Limb (tissue), 2 donors: Measurements from ENCODE around the gene KRT33A.
"Not testable (repeated sequence)": the region's sequence is repeated elsewhere in the genome, so short reads cannot be mapped to it uniquely, and the experiment has no call there.

ENCODE experiments used
- DNase-seq, 2 donors: peaks; one replicate each; pipeline ENCODE4 v3.0.0-alpha.2; 2016; ENCODE audit errors: extremely low spot score in 2 of 2

Gene KRT33A

DNA sequence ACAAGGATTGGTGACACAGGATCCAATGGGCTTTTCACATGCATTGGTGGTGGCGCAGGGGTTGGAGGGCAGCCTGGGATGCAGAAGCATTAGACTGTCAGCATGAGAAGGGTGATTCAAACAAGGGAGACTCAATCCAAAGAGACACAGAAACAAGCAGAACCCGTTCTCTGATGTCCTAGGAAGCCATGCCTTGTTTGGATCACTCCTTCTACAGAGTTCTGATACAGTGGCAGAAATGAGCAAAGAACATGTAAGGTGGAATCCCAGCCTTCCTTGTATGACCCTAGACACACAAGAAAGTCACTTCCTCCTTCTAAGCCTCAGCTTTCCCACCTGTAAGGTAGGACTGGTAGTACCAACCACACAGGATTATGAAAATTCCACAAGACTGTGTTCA is 13.3 kb upstream of the KRT33A start:
- no peak for DNase-seq

DNA sequence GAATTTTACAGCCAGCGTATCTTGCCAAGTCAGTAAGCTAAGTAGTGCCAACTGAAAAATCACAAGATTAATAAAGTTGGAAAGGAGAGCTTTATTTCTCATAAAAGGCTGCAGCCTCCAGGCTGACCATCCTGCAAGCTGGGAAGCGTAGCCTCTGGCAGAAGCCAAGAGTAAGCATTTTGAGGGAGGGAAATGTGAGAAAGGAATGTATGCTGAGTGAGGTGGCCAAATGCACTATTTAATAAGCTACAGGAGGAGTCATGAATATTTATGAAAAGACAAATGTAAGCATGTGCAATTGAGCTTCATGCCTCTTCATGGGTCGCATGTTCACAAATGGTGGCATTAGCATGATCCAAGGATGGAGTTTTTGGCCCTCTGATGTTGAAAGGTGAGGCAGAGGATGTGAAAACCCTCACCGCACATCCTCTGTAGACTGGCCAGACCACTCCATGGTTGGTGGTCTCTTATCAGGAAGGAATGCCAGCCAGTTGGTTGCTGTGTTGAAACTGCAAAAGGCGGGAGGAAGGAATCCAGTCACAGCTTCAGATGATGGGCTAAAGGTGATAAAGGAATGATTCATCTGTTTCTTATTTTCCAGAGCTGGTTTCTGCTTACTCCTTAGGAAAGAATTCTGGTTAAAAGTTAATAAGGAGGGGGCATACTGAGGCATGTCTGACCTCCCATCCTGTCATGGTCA is 9.8 kb upstream of the KRT33A start:
- DNase-seq, result no peak

DNA sequence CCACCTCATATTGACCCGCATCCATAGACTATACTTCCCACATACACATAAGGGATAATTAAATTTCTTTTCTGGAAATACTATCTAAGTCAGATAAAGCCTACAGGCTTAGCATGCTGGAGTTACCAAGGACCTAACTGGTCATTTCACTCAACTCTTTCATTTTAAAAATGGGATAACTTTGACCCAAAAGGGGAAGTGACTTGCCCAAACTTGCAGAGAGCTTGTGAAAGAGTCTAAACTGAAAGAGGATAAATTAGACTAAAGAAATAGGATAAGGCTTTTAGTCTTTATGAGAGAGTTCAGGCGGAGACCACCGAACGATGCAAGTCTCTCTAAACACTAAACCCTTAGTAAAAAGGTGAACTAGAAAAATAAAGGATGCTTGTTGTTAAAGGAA is 3.9 kb upstream of the KRT33A start:
- DNase-seq, result no peak

DNA sequence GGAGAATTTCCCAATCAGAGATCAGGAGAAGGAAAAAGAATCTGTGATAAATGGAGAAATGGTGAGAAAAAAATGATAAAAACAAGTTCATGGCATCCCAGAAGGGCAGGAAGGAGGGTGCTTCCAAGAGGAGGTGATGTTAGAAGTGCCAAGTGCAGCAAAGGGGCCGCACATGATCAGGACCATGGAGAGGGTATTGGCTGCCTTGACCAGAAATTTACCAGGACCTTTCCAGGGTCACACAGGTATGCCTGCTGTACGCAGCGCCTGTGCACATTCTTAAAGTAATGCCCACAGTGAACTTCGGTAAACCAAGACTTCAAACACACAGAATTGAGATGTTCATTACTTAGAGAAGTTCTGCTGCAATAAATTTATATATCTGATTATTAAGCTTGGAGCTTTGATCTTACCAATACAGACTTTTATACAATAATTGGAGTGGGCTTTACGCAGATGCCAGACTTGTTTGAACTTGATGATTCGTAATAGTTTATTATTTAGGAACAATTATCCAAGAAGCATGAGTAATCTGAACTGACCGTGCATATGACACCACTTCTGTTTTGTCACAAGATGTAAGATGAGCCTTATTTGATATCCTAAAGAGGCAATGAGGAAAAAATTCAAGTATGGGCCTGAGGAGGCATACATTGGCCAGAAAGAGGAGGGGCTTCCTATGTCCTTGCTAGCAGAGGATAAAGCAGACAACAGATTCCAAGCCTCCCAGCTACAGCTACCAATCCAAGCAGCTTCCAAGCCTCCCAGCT is 2.2 kb upstream of the KRT33A start:
- DNase-seq, result no peak

DNA sequence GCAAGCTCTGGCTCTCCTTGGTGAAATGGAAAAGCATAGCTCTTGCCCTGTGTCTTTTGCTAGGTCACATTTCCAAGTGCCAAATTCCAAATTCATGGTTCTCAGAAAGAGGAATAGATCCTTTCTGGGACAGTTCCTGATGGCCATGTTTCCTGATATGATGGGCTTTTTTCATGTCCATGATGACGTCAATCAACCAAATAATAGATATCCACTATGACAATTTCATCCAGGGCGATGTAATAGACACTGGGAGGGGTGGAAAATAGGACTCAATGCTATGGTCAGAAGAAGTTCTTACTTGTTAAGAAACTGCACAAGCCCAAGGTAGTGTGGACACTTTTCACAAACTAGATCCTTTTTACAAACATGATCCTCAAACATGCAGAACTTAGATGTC is 549 bp upstream of the KRT33A start:
- no peak for DNase-seq

DNA sequence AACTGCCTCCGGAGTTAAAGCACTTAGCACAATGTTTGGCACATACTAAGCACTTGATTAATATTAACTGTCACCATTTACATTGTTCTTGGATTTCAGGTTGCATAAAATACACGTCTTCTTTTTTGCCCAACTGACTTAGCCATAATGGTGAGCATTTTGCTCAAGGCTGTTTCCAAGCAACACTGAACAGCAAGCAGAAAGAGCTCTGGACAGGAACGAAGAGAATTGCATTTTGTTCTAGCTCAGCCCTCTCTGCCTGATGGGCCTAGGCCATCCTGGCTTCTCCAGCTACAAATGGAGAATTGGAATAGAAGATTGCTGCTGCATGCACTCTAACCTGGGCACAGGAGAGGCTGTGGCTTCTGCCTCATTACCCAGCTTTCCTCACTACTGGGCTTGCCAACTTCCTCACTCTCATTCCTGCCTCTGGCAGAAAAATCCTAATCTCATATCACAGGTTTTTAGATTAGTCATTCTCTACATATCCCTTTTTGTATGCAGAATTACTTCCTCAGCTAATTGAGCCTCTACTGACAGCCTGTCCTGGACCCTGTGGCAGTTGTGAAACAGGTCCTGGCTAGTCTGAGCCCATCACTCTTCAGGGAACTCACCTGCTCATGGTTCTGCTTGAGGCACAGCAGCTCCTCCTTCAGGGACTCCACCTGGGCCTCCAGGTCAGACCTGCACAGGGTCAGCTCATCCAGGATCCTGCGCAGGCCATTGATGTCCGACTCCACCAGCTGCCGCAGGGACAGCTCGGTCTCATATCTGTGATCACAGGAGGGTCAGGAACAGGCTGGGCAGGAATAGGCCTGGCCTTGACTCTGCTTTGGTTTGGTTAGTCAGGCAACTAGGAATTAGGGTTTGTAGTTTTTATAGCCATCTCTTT is 2.5 kb downstream of the KRT33A start:
- no peak for DNase-seq

DNA sequence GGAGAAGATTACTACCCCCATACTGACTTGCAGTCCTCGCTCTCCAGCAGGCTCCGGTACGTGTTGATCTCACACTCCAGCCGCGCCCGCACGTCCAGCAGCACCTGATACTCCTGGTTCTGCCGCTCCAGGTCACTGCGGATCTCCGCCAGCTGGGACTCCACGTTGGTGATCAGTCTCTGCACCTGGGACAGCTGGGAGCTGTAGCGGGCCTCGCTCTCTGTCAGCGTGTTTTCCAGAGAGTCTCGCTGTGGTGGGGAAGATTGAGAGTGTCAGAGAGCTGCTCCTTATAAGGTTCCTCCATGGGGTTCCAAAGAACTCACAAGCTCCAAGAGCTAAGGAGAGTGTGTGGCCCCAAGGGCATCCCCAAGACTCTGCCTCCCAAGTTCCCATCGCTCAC is 4.2 kb downstream of the KRT33A start:
- DNase-seq, result not testable (repeated sequence)

DNA sequence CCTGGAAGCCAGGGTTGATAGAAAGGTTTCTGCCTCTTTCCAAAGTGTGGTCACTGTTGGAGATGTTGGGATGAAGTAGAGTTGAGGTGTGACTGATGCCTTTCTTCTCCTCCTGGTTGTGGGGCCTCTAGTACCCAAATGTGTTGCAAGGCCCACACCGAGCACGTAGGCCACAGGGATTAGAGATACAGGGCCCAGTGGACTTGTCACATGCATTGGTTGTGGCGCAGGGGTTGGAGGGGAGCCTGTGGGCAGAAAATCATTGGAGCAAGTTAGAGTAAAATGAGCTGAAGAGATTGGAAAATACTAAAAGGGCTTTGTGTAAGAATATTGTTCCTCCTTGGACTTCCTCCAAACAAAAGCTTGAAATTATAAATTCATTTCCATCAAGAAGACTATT is 4.6 kb downstream of the KRT33A start:
- no peak for DNase-seq

DNA sequence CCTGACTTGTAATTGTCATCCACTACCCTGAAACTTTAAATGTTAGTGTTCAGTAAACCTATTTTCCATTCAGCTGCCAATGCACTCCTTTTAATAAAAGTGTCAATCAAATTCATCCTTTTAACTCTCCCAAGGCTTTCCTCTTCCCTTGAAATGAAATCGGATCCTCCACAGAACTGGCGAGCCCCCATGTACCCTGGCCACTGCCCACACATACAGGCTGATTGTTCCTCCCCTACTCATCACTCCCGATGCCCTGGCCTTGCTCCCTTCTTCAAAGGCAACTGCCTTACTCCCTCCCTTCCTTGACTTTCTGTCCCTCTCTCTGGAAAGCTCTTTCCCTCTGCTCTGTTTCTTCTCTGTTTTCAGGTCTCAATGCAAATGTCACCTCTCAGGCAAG is 7.6 kb downstream of the KRT33A start:
- no peak for DNase-seq

DNA sequence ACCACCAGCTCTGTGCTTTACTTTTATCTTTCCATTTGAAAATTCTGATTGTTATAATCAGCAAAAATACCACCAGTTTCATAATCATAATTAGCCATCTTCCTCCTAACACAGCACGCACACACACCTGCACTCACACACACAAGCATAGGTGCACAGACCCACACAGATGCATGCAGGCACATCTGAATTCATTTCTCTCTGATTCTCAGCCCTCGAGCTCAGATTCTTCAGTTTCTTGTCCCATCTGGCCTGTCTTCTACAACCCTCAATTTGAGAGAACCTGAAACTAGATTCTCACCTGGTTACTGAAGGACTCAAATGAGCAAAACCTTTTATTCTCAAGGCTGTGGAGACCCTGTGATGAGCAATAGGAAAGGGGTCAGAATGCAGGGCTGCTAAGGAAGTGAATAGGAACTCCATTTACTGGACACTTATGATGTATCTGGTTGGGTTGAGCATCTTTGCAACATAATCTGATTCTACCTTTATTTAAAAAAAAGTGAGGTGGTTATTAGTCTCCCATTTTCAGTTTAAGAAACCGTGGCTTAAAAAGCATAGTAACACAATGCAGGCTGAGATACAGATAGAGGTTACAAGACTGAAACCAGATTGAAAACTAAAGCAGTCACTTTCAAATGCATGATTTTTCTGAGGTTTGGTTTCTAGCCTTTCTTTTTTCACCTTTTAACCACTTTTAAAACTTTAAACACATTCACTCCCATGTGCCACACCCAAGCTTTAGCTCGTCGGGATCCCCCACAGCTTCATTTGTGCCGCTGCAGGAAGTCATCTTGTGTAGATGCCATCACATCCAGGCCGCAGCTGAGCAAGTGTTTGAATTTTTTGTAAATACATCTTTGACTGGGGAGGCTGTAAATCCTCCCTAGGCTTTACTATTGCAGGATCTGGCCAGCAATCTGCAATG is 9.4 kb downstream of the KRT33A start:
- DNase-seq, result no peak

DNA sequence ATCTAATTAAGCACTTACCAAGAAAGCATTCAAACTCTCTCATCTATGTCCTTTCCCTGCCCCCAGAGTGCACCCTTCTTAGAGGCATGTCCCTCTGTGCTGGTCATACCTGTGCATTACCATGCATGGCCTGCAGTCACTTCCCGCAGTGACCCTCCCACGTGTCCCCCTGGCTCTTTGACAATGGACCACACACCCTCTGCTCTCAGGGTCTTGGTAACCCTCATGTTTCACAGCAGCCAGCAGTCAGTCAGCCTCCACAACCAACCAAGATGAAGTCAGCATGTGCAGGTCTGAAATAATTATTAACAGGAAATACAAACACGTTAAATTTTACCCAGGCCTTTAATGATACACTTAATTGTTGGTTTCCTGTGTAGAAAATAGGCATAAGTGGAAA is 10.1 kb downstream of the KRT33A start:
- DNase-seq, result no peak

DNA sequence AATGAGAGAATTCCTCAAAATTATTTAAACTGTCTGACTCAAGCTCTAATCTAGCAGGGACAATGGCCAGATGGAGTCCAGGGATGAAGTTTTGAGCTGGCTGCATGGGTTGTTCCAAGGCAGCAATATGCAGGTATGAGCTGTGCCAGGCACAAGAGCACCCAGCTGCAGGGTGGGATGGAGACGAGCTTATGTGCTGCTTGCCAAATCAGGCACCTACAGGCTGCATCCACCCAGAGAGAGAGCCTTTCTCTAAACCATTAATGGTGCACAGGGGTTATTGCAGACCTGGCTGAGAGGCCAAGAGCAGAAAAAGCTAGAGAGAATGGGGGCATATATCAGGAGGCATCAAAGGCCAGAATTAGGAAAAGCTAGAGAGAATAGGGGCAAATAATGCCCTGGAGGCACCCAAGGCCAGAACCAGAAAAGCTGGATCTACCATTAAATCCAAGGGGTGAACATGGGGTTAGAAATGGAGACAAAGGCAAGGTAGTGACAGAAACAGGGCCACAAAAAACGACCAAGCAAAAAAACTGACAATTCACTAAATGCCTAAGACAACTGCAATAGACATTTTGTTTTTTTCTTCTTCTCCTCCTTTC is 11.0 kb downstream of the KRT33A start:
- DNase-seq, result no peak

DNA sequence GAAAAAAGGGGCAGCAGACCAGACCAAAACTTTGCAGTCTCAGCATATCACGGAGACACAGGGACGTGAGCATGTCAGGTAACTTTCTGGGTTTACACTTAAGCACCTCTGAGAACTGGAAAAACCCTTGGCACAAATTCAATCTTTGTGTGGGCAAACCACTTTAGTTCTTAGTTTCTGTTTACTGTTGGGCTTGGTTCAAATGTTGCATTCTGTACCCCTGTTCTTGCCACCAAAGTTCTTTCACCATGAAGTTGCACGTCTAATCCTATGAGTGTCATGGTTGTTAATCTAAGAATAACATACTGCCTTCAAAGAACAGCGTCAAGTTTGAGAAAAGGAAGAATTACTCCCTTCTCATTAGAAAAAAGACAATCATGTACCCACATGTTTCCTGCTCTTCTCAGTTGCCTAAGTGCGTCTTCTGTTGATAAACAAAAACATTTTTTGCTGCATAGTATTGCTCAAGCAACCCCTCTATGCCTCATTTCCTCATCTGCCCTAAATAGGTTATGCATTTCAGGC is 11.6 kb downstream of the KRT33A start:
- no peak for DNase-seq

DNA sequence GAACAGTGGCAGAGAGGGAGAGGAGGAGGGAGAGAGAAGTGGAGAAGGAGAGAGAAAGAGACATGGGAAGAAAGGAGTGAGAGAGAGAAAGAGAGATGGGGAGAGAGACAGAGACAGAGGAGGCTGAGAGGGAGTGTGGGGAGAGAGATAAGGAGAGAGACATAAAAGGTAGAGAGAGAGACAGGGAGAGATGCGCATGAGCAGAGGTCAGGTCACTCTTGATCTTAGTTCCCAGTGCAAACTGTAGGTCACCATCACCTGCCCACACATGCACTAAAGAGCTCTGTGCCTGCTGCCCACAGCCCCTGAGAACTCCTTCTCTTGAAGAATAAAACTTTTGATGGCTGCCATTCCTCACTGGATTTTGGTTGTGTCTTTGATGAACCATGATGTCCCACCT is 14.9 kb downstream of the KRT33A start:
- no peak for DNase-seq

DNA sequence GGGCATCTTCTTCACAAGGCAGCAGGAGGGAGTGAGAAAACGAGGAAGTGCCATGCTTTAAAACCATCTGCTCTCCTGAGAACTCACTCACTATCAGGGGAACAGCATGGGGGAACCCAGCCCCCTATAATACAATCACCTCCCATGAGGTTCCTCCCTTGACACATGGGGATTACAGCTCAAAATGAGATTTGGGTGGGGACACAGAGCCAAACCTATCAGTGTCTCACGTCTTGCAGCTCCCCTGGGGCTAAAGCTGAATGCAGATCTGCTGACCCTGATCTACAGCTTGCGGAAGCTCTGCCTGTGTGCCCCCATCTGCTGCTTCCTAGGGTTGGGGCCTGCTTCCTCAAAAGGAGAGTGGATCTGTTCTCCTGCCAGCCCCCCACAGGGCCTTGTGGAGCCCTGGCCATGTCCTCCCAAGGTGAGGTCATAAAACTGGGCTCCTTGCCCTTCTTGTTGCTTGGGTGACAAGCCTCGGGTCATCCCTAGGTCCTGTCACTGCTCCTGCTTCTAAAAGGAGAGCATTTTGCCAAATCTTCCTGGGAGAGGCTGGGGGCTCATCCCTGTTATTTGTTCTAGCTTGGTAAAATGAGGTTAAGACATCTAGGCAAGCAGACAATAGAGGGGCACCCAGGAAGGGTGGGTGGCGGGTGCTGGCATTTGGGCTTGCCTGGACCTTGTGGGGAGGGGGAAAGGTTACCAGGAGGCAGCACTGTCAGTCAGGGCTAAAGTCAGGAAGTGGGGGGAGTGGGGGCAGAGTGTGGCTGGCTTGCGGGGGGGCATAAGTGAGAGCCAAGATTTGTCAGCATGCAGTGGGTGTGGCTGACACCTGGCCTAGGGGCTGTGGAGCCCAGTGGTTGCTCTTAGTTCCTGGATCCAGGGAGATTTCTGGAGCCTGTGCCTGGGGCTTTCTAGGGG is 16.0 kb downstream of the KRT33A start:
- DNase-seq, result no peak

DNA sequence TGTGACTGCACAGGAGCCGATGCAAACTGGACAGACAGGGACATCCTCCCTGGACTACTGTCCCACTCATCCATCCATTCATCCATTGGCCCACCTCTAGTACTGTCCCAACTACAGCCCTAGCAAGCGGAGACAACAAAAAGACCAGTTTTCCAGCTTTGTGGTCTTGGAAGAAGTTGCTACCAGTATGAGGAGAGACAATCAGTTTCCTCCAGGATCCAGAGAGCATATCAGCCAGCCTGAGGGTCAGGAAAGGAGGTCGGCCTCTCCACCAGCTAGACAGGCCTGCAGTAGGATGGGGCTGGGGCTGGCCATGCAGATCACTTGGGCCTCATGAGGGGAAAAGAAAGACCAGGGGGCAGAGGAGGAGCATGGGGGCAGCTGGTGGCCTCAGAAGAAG is 16.8 kb downstream of the KRT33A start:
- DNase-seq, result no peak

DNA sequence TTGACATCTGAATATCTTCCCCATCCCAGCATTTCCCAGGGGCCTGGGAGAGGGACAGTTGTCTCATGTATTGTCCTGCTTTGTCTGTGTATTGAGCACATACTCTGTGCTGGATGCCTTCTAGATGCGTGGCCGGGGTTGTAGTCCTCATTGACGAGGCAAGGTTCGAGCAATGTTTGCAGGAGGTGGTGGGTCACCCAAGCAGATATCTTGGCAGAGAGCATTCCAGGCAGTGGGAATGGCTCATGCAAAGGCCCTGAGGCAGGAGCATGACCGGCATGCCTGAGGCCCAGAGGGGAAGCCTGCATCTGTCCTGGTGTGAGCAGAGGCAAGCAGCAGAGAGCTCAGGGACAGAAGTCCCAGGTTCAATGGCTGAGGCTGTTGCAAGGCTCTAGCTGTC is 17.5 kb downstream of the KRT33A start:
- no peak for DNase-seq

DNA sequence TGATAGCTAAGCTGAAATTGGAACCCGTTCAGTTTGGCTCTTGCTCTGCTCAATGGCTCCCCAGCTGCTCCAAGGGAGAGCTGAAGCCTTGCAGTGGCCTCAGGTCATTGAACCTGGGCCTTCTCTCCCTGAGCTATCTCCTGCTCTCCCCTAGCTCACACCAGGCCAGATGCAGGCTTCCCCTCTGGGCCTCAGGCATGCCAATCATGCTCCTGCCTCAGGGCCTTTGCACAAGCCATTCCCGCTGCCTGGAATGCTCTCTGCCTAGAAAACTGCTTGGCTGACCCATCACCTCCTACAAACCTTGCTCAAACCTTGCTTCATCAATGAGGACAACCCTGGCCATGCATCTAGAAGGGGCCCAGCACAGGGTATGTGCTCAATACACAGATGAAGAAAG is 18.4 kb downstream of the KRT33A start:
- no peak for DNase-seq

DNA sequence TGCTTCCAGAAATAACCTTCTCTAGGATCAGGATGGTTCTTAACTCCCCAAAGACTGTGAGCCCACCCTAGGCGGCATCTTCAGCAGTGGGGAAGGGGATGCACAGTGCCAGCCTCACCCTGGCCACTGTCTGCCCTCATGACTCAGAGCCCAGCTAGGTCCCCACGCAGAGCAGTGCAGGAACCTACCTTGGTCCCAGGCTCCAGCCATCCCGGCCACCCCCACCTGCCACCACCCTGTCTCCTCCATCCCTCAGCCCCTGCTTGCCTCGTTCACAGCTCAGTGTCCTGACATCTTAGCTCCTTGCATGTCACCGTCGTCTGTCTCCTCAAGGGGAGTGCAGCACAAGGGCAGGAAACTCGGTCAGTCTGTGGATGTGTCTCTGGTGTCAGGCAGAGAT is 19.0 kb downstream of the KRT33A start:
- no peak for DNase-seq
